H9 (cell line): ENCODE results near the gene POR. TPM values are rescaled to one million over a fixed set of nuclear protein-coding genes. Genes with fewer than 3 reads are reported as not detected.

Experiments
- DNase-seq: peaks from one replicate; pipeline ENCODE4 v3.0.0-alpha.2; 2017
- H2AFZ ChIP-seq: one replicate; pipeline ENCODE4 v1.6.1; 2013; ENCODE audit warnings: mild to moderate bottlenecking, low read length, control low read depth, moderate library complexity
- H2AK5ac ChIP-seq: 2 replicates; pipeline ENCODE4 v1.6.1; 2013; ENCODE audit warnings: low read length, control low read depth, mixed read lengths; ENCODE audit not compliant: insufficient read length
- H2BK120ac ChIP-seq: one replicate; pipeline ENCODE4 v1.6.1; 2013; ENCODE audit warnings: low read depth, mild to moderate bottlenecking, low read length, control low read depth, inconsistent platforms; ENCODE audit not compliant: poor library complexity, severe bottlenecking
- H2BK12ac ChIP-seq: 2 replicates; pipeline ENCODE4 v1.6.1; 2013; ENCODE audit warnings: low read length, control low read depth, mixed read lengths, low read depth; ENCODE audit not compliant: insufficient read length
- H2BK15ac ChIP-seq: 2 replicates; pipeline ENCODE4 v1.6.1; 2013; ENCODE audit warnings: low read depth, low read length, control low read depth
- H2BK20ac ChIP-seq: one replicate; pipeline ENCODE4 v1.6.1; 2013; ENCODE audit warnings: low read depth, mild to moderate bottlenecking, low read length, control low read depth, inconsistent platforms; ENCODE audit not compliant: poor library complexity, severe bottlenecking
- H2BK5ac ChIP-seq: 2 replicates; pipeline ENCODE4 v1.6.1; 2013; ENCODE audit warnings: low read length, control low read depth, mixed read lengths; ENCODE audit not compliant: insufficient read length
- H3K14ac ChIP-seq: 2 replicates; pipeline ENCODE4 v1.6.1; 2013; ENCODE audit warnings: low read length, control low read depth; ENCODE audit not compliant: insufficient read depth
- H3K18ac ChIP-seq: 2 replicates; pipeline ENCODE4 v1.6.1; 2013; ENCODE audit warnings: low read depth, mild to moderate bottlenecking, mixed read lengths, low read length, control low read depth; ENCODE audit not compliant: insufficient read length
- H3K23ac ChIP-seq: 2 replicates; pipeline ENCODE4 v1.6.1; 2013; ENCODE audit warnings: low read length, control low read depth, mixed read lengths, low read depth; ENCODE audit not compliant: insufficient read length
- H3K23me2 ChIP-seq: 2 replicates; pipeline ENCODE4 v1.6.1; 2013; ENCODE audit warnings: low read depth, mild to moderate bottlenecking, mixed read lengths, low read length, control low read depth; ENCODE audit not compliant: insufficient read length, poor library complexity, severe bottlenecking
- H3K27ac ChIP-seq: 2 replicates; pipeline ENCODE4 v1.5.1; 2013; ENCODE audit warnings: low read length, control low read depth, mixed read lengths, low read depth; ENCODE audit not compliant: insufficient read length
- H3K27me3 ChIP-seq: 2 replicates; pipeline ENCODE4 v1.6.1; 2013; ENCODE audit warnings: low read length, control low read depth, inconsistent platforms; ENCODE audit not compliant: insufficient read depth
- H3K4ac ChIP-seq: 2 replicates; pipeline ENCODE4 v1.6.1; 2013; ENCODE audit warnings: low read depth, mild to moderate bottlenecking, control low read depth, inconsistent platforms, low read length, moderate library complexity
- H3K4me1 ChIP-seq: 2 replicates; pipeline ENCODE4 v1.6.1; 2013; ENCODE audit warnings: low read length, control low read depth, inconsistent platforms; ENCODE audit not compliant: insufficient read depth
- H3K4me2 ChIP-seq: 2 replicates; pipeline ENCODE4 v1.6.1; 2013; ENCODE audit warnings: low read length, control low read depth, mixed read lengths; ENCODE audit not compliant: insufficient read length, insufficient read depth
- H3K56ac ChIP-seq: 2 replicates; pipeline ENCODE4 v1.6.1; 2013; ENCODE audit warnings: low read depth, mild to moderate bottlenecking, mixed read lengths, low read length, control low read depth; ENCODE audit not compliant: insufficient read length
- H3K79me1 ChIP-seq: 2 replicates; pipeline ENCODE4 v1.6.1; 2013; ENCODE audit warnings: low read depth, mild to moderate bottlenecking, moderate library complexity, low read length, control low read depth, inconsistent platforms; ENCODE audit not compliant: insufficient read depth, poor library complexity, severe bottlenecking
- H3K79me2 ChIP-seq: 2 replicates; pipeline ENCODE4 v1.6.1; 2013; ENCODE audit warnings: low read length, control low read depth, inconsistent platforms; ENCODE audit not compliant: insufficient read depth
- H3K9ac ChIP-seq: 2 replicates; pipeline ENCODE4 v1.6.1; 2013; ENCODE audit warnings: low read length, control low read depth, mixed read lengths; ENCODE audit not compliant: insufficient read length; ENCODE audit errors: extremely low read depth
- H3K9me3 ChIP-seq: one replicate; pipeline ENCODE4 v1.6.1; 2013; ENCODE audit warnings: low read depth, low read length, inconsistent platforms; ENCODE audit not compliant: control insufficient read depth
- H3T11ph ChIP-seq: one replicate; pipeline ENCODE4 v1.6.1; 2013; ENCODE audit warnings: mild to moderate bottlenecking, low read length, control low read depth, inconsistent platforms
- H4K20me1 ChIP-seq: one replicate; pipeline ENCODE4 v1.6.1; 2013; ENCODE audit not compliant: control insufficient read depth, insufficient read length, insufficient read depth
- H4K5ac ChIP-seq: 2 replicates; pipeline ENCODE4 v1.6.1; 2013; ENCODE audit warnings: low read depth, mild to moderate bottlenecking, mixed read lengths, low read length, control low read depth; ENCODE audit not compliant: insufficient read length
- H4K8ac ChIP-seq: replicated peaks from 2 replicates; pipeline ENCODE4 v1.6.1; 2013; ENCODE audit warnings: low read length, control low read depth, mixed read lengths, low read depth; ENCODE audit not compliant: insufficient read length
- H4K91ac ChIP-seq: 2 replicates; pipeline ENCODE4 v1.6.1; 2013; ENCODE audit warnings: low read depth, mild to moderate bottlenecking, moderate library complexity, mixed read lengths, low read length, control low read depth; ENCODE audit not compliant: insufficient read length
- H3K27ac Mint-ChIP-seq, 3 experiments: 2 replicates in 2 of 3; 3 replicates in 1 of 3; pipeline ENCODE4 v1.8.0; 2020 to 2021; ENCODE audit warnings: mixed read lengths in 3 of 3, mild to moderate bottlenecking in 1 of 3, moderate library complexity in 1 of 3
- H3K27me3 Mint-ChIP-seq: 2 replicates; pipeline ENCODE4 v1.8.0; 2021; ENCODE audit warnings: low read depth, mild to moderate bottlenecking, moderate library complexity, mixed read lengths
- H3K36me3 Mint-ChIP-seq, 3 experiments: 2 replicates in 2 of 3; 3 replicates in 1 of 3; pipeline ENCODE4 v1.8.0; 2020 to 2021; ENCODE audit warnings: low read depth in 3 of 3, mixed read lengths in 3 of 3; ENCODE audit not compliant: insufficient read depth in 1 of 3
- H3K4me1 Mint-ChIP-seq, 2 experiments: 2 replicates each; pipeline ENCODE4 v1.8.0; 2020; ENCODE audit warnings: mixed read lengths in 2 of 2
- H3K4me3 Mint-ChIP-seq, 2 experiments: 2 replicates in 1 of 2; 3 replicates in 1 of 2; pipeline ENCODE4 v1.8.0; 2020 to 2021; ENCODE audit warnings: mild to moderate bottlenecking in 2 of 2, mixed read lengths in 2 of 2, moderate library complexity in 1 of 2
- H3K9me3 Mint-ChIP-seq, 2 experiments: 2 replicates in 1 of 2; 3 replicates in 1 of 2; pipeline ENCODE4 v1.8.0; 2020; ENCODE audit warnings: mild to moderate bottlenecking in 2 of 2, mixed read lengths in 2 of 2, moderate library complexity in 1 of 2
- WGBS: extraction: QIAGEN DNeasy Blood & Tissue Kit; methylation state at CpG from one replicate; pipeline ENCODE4 v1.1.7; 2013; ENCODE audit warnings: missing lambda C conversion rate, low lambda C conversion rate, mixed read lengths; ENCODE audit not compliant: insufficient read length; ENCODE audit errors: extremely low coverage; 5-methylcytosine and 5-hydroxymethylcytosine counted together
- total RNA-seq: library from RNA; stranded (reverse); gene quantifications from 2 replicates; pipeline ENCODE4 v1.2.1, GENCODE V29; 2021
- TF ChIP-seq, protein P1 (sequence below): fragments of 200-600 bp; sonication (generic); conservative IDR thresholded peaks from 3 replicates; pipeline ENCODE4 v1.8.0; 2021; ENCODE audit warnings: antibody characterized with exemption, mild to moderate bottlenecking

The POR gene
- total RNA-seq, 1 experiment from 2014 or later: 128 TPM

DNA sequence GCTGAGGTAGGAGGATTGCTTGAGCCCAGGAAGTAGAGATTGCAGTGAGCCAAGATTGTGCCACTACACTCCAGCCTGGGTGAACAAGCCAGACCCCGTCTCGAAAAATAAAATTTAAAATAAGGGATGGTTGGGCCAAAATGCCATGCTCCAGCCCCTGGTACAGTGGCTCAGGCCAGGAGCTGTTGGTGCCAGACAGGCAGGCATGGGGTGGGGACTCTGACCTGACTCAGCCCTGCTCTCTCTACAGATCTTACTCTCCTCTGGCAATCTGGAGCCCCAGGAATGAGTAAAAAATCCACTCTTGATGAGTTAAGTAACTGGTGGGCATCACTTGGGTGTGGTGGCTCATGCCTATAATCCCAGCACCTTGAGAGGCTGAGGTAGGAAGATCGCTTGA is 87.9 kb downstream of the POR start:
- Histone ChIP-seq H2BK5ac (no peak overlapping the region), H2BK15ac (no peak overlapping the region), H3T11ph (no peak overlapping the region), H4K20me1 (no peaks in the 10 kb centered on the region), H3K14ac (no peak overlapping the region), H2AFZ (no peak overlapping the region), H4K91ac (no peak overlapping the region), H2BK120ac (no peak overlapping the region), H3K18ac (no peak overlapping the region), H3K27ac (no peak overlapping the region), H3K23ac (no peak overlapping the region), H3K79me2 (no peaks in the 10 kb centered on the region), H3K56ac (no peak overlapping the region), H3K27me3 (no peaks in the 10 kb centered on the region), H3K4me1 (no peaks in the 10 kb centered on the region), H3K9ac (no peak overlapping the region), H3K79me1 (no peaks in the 10 kb centered on the region), H3K9me3 (no peaks in the 10 kb centered on the region), H4K8ac (no peak overlapping the region), H2AK5ac (no peak overlapping the region), H3K4ac (no peak overlapping the region), H3K23me2 (no peaks in the 10 kb centered on the region), H2BK12ac (no peak overlapping the region), H3K4me2 (no peak overlapping the region), H4K5ac (no peak overlapping the region), H2BK20ac (no peak overlapping the region)
- no peak for DNase-seq
- Mint-ChIP-seq H3K4me1 (no peaks in the 10 kb centered on the region), H3K9me3 (no peaks in the 10 kb centered on the region), H3K4me3 (no peak overlapping the region), H3K27ac (no peak overlapping the region), H3K36me3 (peaks cover 18 to 37% (median 22%) of the 10 kb centered on the region in 3 experiments), H3K27me3 (no peaks in the 10 kb centered on the region)
- TF ChIP-seq, protein P1, sequence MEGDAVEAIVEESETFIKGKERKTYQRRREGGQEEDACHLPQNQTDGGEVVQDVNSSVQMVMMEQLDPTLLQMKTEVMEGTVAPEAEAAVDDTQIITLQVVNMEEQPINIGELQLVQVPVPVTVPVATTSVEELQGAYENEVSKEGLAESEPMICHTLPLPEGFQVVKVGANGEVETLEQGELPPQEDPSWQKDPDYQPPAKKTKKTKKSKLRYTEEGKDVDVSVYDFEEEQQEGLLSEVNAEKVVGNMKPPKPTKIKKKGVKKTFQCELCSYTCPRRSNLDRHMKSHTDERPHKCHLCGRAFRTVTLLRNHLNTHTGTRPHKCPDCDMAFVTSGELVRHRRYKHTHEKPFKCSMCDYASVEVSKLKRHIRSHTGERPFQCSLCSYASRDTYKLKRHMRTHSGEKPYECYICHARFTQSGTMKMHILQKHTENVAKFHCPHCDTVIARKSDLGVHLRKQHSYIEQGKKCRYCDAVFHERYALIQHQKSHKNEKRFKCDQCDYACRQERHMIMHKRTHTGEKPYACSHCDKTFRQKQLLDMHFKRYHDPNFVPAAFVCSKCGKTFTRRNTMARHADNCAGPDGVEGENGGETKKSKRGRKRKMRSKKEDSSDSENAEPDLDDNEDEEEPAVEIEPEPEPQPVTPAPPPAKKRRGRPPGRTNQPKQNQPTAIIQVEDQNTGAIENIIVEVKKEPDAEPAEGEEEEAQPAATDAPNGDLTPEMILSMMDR: no peak
- WGBS: no CpG with 5 or more reads among the region's 3 CpGs
